Stimulated activated naive CD8-positive, alpha-beta T cell treated with anti-CD3 and anti-CD28 coated beads, Interleukin-15, amount 100 ng/mL, for 72 hours (primary cell): ENCODE data around the gene LRRC61.

Source experiments
- ATAC-seq: fragments of 150-1000 bp; cut with Tn5 transposase; 2 replicates; pipeline ENCODE4 v1.10.0; 2021; ENCODE audit warnings: mild to moderate bottlenecking, moderate library complexity
- DNase-seq, 2 donors: peaks; one replicate each; pipeline ENCODE4 v3.0.0; 2021 to 2022
- H3K27ac Mint-ChIP-seq, 2 donors: one replicate each; pipeline ENCODE4 v1.8.0; 2022; ENCODE audit warnings: mild to moderate bottlenecking in 2 of 2, mixed read lengths in 2 of 2, moderate library complexity in 2 of 2
- H3K27me3 Mint-ChIP-seq: one replicate; pipeline ENCODE4 v1.8.0; 2022; ENCODE audit warnings: mixed read lengths
- H3K4me1 Mint-ChIP-seq: one replicate; pipeline ENCODE4 v1.8.0; 2022; ENCODE audit warnings: mild to moderate bottlenecking, mixed read lengths
- H3K4me3 Mint-ChIP-seq, 2 donors: one replicate each; pipeline ENCODE4 v1.8.0; 2022; ENCODE audit warnings: mild to moderate bottlenecking in 2 of 2, mixed read lengths in 2 of 2, moderate library complexity in 1 of 2
- H3K9me3 Mint-ChIP-seq, 2 donors: one replicate each; pipeline ENCODE4 v1.8.0; 2022; ENCODE audit warnings: mixed read lengths in 2 of 2

Gene LRRC61

GRCh38 chr7:150375662-150376521, 52.7 kb downstream of the LRRC61 start:
- Mint-ChIP-seq H3K27ac (peak overlapping the region; percentile 66 to 79), H3K4me3 (peak overlapping the region; percentile 73 to 79), H3K4me1 (peaks cover 77% of the 10 kb centered on the region), H3K9me3 (no peaks in the 10 kb centered on the region), H3K27me3 (no peaks in the 10 kb centered on the region)
- ATAC-seq (peak; percentile 37), DNase-seq (peak; percentile 48 to 65)

GRCh38 chr7:150376560-150376959, 53.4 kb downstream of the LRRC61 start:
- no peak for DNase-seq
- Mint-ChIP-seq H3K27me3 (no peaks in the 10 kb centered on the region), H3K9me3 (no peaks in the 10 kb centered on the region), H3K4me1 (peaks cover 79% of the 10 kb centered on the region), H3K4me3 (peak overlapping the region; percentile 73 to 79), H3K27ac (peak overlapping the region in 1 of 2 donors; percentile 79)
- ATAC-seq = no peak

DNA sequence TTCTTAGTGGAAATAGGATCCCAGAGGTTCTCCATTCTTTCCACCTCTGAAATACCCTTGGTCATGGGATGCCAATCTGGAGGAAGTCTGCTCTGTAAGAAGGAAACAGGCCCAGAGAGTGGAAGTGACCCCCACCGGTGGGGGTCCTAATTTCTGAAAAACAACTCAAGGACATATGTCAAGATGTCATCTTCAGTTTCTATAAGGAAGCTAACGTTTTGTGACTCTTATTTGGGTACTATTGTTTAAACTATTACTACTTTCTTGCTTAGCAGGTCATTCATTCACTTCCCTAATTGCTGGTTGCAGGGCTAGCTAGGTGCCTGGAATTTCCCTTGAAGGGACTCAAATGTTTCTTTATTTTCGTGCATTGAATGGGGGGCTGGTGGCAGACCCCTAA, 54.0 kb downstream of the LRRC61 start:
- no peaks in the 10 kb centered on the region for H3K9me3 Mint-ChIP-seq
- H3K4me3 Mint-ChIP-seq = no peak overlapping the region
- peaks cover 79% of the 10 kb centered on the region for H3K4me1 Mint-ChIP-seq
- DNase-seq (no peak), ATAC-seq (no peak)
- no peaks in the 10 kb centered on the region for H3K27me3 Mint-ChIP-seq
- H3K27ac Mint-ChIP-seq = no peak overlapping the region

DNA sequence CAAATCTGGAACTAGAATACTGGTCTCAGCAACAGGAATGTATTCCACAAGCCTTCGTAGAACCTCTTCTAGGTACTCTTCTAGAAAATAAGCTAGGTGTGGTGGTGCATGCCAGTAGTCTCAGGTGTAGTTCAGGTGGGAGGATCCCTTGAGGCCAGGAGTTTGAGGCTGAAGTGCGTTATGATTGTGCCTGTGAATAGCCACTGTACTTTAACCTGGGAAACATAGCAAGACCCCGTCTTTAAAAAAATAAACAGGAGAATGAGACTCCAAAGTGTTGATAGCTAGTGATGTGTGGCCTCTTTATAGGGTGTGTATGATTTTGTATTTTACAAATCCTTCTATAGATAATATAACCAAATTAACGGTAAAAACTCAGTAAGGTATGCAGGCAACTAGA, 54.5 kb downstream of the LRRC61 start:
- Mint-ChIP-seq H3K4me3 (peak overlapping the region in 1 of 2 donors; percentile 88), H3K27ac (no peak overlapping the region), H3K4me1 (peaks cover 81% of the 10 kb centered on the region), H3K27me3 (no peaks in the 10 kb centered on the region), H3K9me3 (no peaks in the 10 kb centered on the region)
- ATAC-seq = no peak
- no peak for DNase-seq

DNA sequence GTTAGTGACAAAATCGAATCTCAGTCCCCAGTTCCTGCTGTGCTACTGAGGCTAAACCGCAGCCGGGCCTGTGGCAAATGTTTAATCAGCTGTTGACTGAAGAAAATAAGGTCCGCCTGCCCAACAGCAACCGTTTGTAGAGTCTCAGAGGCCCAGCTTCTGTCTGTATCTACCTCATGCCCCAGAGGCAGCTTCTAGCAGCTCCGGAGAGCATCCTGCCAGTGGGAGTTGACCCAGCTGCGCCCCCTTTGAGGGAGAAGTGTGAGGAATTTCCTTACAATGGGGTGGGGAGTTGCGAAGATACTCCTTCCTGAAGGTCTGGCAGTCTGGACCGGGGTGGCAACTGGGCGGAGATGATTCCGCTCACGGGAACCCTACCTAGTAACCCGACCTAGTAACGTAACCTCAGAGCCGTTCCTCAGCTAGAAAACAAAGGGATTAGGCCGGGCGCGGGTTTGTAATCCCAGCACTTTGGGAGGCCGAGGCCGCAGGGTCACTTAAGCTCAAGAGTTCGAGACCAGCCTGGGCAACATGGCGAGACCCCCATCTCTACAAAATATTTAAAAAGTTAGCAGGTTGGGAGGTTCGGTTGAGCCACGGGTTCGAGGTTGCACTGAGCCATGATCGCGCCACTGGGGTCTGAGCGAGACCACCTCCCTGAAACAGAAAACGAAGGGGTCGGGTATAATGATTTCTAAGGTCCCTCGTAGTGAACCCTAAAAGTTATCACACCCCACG, 55.1 kb downstream of the LRRC61 start:
- H3K27me3 Mint-ChIP-seq = no peaks in the 10 kb centered on the region
- DNase-seq = peak in 1 of 2 donors; percentile 46
- peak overlapping the region; percentile 54 to 64 for H3K27ac Mint-ChIP-seq
- peaks cover 81% of the 10 kb centered on the region for H3K4me1 Mint-ChIP-seq
- ATAC-seq = no peak
- peak overlapping the region; percentile 88 to 93 for H3K4me3 Mint-ChIP-seq
- no peaks in the 10 kb centered on the region for H3K9me3 Mint-ChIP-seq

- peak; percentile 90 to 93 for DNase-seq
- Mint-ChIP-seq H3K4me1 (peaks cover 81% of the 10 kb centered on the region), H3K9me3 (no peaks in the 10 kb centered on the region)
Observed at GRCh38 chr7:150378853-150379440, 55.8 kb downstream of the LRRC61 start, which contains the start of gene ZNF775. TSS of gene ZNF775 (plus strand) at chr7:150379330. CDS start at chr7:150388471, 9,141 bp downstream.

DNA sequence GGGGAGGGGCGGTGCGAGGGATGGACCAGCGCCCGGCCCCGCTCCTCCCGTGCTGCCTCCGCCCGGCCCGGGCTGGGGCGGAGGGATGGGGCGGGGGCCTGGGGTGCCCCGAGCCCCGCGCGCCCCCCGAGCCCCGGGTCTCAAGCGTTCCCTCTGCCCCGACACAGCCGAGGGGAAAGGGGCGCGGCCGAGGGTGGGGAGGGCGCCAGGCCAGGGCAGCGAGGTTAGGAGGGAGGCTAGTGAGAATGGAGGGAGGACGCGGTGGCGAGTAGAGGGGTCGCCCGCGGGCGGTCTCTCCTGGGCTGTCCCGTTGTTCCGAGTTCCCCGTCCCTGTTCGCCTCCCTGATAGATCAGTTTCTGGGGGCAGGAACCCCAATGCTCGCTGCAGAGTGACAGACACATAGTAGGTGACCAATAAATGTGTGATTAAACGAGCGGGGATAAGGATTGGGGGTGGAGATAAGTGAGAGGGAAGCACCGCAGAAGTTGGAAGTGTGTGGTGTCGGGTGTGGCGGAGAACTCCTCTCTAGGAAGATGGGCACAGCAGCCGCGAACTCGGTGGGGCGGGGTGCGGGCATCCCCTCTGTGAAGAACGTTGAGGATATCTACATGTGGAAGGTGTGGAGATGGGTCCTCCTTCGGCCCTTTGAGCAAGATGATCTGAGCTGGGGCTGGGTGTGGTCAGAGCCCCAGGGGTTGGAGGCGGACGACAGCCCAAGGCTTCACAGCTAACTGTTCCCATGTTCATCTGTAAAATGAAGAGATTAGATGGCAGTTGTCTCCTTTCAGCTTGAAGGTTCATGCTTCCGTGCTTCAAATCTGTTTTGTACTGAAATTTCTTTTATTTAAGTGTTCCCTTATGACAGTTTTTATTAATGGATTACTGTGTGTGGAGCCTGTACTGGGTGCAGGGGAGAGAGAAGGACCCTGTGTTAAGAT, 56.6 kb downstream of the LRRC61 start:
- H3K9me3 Mint-ChIP-seq = no peaks in the 10 kb centered on the region
- peak overlapping the region; percentile 88 to 93 for H3K4me3 Mint-ChIP-seq
- ATAC-seq = peak; percentile 66
- peak overlapping the region; percentile 33 to 88 for H3K27ac Mint-ChIP-seq
- peaks cover 77% of the 10 kb centered on the region for H3K4me1 Mint-ChIP-seq
- no peak for DNase-seq
- no peaks in the 10 kb centered on the region for H3K27me3 Mint-ChIP-seq

More at GRCh38 chr7:150378853-150379440, 55.8 kb downstream of the LRRC61 start, which contains the start of gene ZNF775:
- peak; percentile 95 for ATAC-seq
- Mint-ChIP-seq H3K4me3 (peak within 1 kb of the TSS; percentile 88 to 93), H3K27ac (peak within 1 kb of the TSS; percentile 64 to 88), H3K27me3 (no peaks in the 10 kb centered on the region)

GRCh38 chr7:150380463-150380862, 57.3 kb downstream of the LRRC61 start:
- H3K4me1 Mint-ChIP-seq = peaks cover 70% of the 10 kb centered on the region
- no peak overlapping the region for H3K27ac Mint-ChIP-seq
- no peak for ATAC-seq

GRCh38 chr7:150381096-150381495, 57.9 kb downstream of the LRRC61 start:
- Mint-ChIP-seq H3K27ac (no peak overlapping the region), H3K4me3 (no peak overlapping the region), H3K9me3 (no peaks in the 10 kb centered on the region), H3K27me3 (no peaks in the 10 kb centered on the region), H3K4me1 (peaks cover 63% of the 10 kb centered on the region)
- ATAC-seq (no peak), DNase-seq (no peak)

More at GRCh38 chr7:150380463-150380862, 57.3 kb downstream of the LRRC61 start:
- H3K9me3 Mint-ChIP-seq = no peaks in the 10 kb centered on the region
- peak overlapping the region; percentile 88 to 93 for H3K4me3 Mint-ChIP-seq
- H3K27me3 Mint-ChIP-seq = no peaks in the 10 kb centered on the region
- no peak for DNase-seq

DNA sequence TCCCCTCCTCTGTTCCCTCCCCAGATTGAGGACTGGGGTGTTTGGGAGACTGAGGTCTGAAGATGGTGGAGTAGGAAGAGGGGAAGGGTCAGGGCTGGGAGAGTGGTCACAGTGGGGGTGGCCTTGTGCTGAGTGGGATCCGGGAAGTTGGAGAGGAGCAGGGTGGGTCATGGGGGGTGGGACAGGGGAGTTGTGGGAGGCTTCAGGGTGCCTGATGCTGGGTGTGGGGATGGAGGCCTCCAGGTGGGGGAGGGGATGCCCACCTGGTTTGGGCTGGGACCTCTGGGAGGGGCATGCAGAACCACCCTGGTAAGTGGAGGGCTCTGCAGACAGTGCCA, 58.6 kb downstream of the LRRC61 start:
- no peak for DNase-seq
- no peak for ATAC-seq
- H3K4me1 Mint-ChIP-seq = peaks cover 61% of the 10 kb centered on the region
- H3K27me3 Mint-ChIP-seq = no peaks in the 10 kb centered on the region
- no peaks in the 10 kb centered on the region for H3K9me3 Mint-ChIP-seq
- H3K27ac Mint-ChIP-seq = no peak overlapping the region
- H3K4me3 Mint-ChIP-seq = no peak overlapping the region

- H3K9me3 Mint-ChIP-seq = no peaks in the 10 kb centered on the region
- peaks cover 56% of the 10 kb centered on the region for H3K4me1 Mint-ChIP-seq
- DNase-seq (no peak), ATAC-seq (no peak)
- no peak overlapping the region for H3K27ac Mint-ChIP-seq
- H3K4me3 Mint-ChIP-seq = no peak overlapping the region
- no peaks in the 10 kb centered on the region for H3K27me3 Mint-ChIP-seq
Observed at GRCh38 chr7:150382123-150382843, 59.1 kb downstream of the LRRC61 start.

DNA sequence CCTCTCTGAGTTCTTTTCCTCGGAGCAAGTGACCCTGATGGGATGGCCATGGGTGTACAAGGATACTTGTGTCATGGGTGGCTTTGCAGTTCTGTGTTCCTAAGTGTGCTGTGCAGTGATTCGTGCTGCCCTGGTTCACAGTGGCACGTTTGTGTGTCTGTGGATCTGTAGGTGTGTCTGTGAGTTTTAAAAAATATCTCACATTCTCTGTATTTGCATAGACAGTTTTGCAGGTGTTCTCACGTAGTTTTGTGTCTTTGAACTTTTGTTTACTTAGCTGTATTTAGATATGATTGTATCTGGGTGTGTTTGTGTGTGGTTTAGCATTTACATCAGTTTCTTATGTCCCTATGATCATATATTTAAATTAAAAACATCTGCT, 59.7 kb downstream of the LRRC61 start:
- no peaks in the 10 kb centered on the region for H3K27me3 Mint-ChIP-seq
- H3K27ac Mint-ChIP-seq = no peak overlapping the region
- ATAC-seq (no peak), DNase-seq (no peak)
- H3K9me3 Mint-ChIP-seq = no peaks in the 10 kb centered on the region
- H3K4me1 Mint-ChIP-seq = peaks cover 50% of the 10 kb centered on the region
- H3K4me3 Mint-ChIP-seq = no peak overlapping the region

GRCh38 chr7:150383710-150384397, 60.7 kb downstream of the LRRC61 start:
- no peaks in the 10 kb centered on the region for H3K9me3 Mint-ChIP-seq
- ATAC-seq = no peak
- peaks cover 44% of the 10 kb centered on the region for H3K4me1 Mint-ChIP-seq
- no peaks in the 10 kb centered on the region for H3K27me3 Mint-ChIP-seq
- no peak overlapping the region for H3K4me3 Mint-ChIP-seq
- no peak overlapping the region for H3K27ac Mint-ChIP-seq
- DNase-seq = no peak
